ENCODE data around the gene MYBL2. TPM values are rescaled to one million over a fixed set of nuclear protein-coding genes. Genes with fewer than 3 reads are reported as not detected.

The MYBL2 gene
- total and polyA plus RNA-seq, 12 donors: 0.17 to 6.0 (median 1.0) TPM; not detected in 1

DNA sequence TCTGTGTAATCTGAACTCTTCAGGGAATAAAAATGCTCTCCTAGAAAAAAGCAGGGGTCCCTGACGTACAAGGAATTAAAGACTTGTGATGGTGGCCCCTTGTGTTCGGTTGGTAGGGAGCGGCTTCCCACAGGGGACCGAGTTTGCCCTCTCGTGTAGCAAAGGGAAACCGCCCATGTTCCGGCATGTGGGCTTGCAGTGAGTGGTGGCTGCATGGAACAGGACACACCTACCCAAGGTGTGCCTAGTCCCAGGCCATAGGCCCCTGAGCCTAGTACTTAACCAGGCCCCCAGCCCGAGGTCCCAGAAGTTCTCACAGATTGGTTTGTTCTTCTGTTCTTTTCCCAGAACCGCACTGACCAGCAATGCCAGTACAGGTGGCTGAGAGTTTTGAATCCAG lies 15.5 kb downstream of the MYBL2 start:
- 92 to 97% (median 96%) methylated on average over 7 to 9 of the region's 9 CpGs for WGBS, 4 donors
- H3K27me3 ChIP-seq: no peaks in the 10 kb centered on the region
- no peaks in the 10 kb centered on the region for H3K4me1 ChIP-seq (replicated peaks in 1 of 2)
- H3K36me3 ChIP-seq (replicated peaks in 1 of 2): no peaks in the 10 kb centered on the region
- intact Hi-C loops (cut with DNase I): no loop called here
- H3K27ac ChIP-seq: no peak overlapping the region
- DNase-seq: no peak
- H3K9me3 ChIP-seq (replicated peaks in 1 of 3): no peaks in the 10 kb centered on the region
- TF ChIP-seq POLR2A (IDR thresholded peaks at IDR 0.05): no peak
- no peak for TF ChIP-seq CTCF (IDR thresholded peaks at IDR 0.05)
- H3K4me3 ChIP-seq: no peak overlapping the region

GRCh38 chr20:43686820-43687219 lies 19.9 kb downstream of the MYBL2 start:
- intact Hi-C loops (cut with DNase I): no loop called here
- no peak for DNase-seq
- TF ChIP-seq CTCF (IDR thresholded peaks at IDR 0.05) (no peak), POLR2A (IDR thresholded peaks at IDR 0.05) (no peak)
- no peak overlapping the region for H3K4me3 ChIP-seq
- H3K9me3 ChIP-seq (replicated peaks in 1 of 3): no peaks in the 10 kb centered on the region
- H3K36me3 ChIP-seq (replicated peaks in 1 of 2): no peaks in the 10 kb centered on the region
- no peaks in the 10 kb centered on the region for H3K27me3 ChIP-seq
- 90 to 98% (median 95%) methylated on average over 5 to 13 of the region's 13 CpGs for WGBS, 4 donors
- no peaks in the 10 kb centered on the region for H3K4me1 ChIP-seq (replicated peaks in 1 of 2)
- no peak overlapping the region for H3K27ac ChIP-seq

GRCh38 chr20:43689165-43689564 lies 22.3 kb downstream of the MYBL2 start:
- no peaks in the 10 kb centered on the region for H3K4me1 ChIP-seq (replicated peaks in 1 of 2)
- H3K9me3 ChIP-seq (replicated peaks in 1 of 3): no peaks in the 10 kb centered on the region
- no peaks in the 10 kb centered on the region for H3K27me3 ChIP-seq
- no peaks in the 10 kb centered on the region for H3K36me3 ChIP-seq (replicated peaks in 1 of 2)
- H3K27ac ChIP-seq: no peak overlapping the region
- 86 to 98% (median 93%) methylated on average over 4 of the region's 4 CpGs for whole genome bisulfite sequencing, 4 donors
- TF ChIP-seq POLR2A (IDR thresholded peaks at IDR 0.05) (no peak), CTCF (IDR thresholded peaks at IDR 0.05) (no peak)
- intact Hi-C loops (cut with DNase I): no loop called here
- DNase-seq: no peak
- no peak overlapping the region for H3K4me3 ChIP-seq

- intact Hi-C loops (cut with DNase I): loop anchor here (5.0 to 10.0 kb wide), 3 partner anchors 154 to 239 kb away; no protein-coding TSS in a partner anchor
- H3K36me3 ChIP-seq (replicated peaks in 1 of 2): no peaks in the 10 kb centered on the region
- TF ChIP-seq CTCF (IDR thresholded peaks at IDR 0.05) (no peak), POLR2A (IDR thresholded peaks at IDR 0.05) (no peak)
- peak in 6 of 7 donors; percentile 23 to 71 (median 44) for DNase-seq
- no peaks in the 10 kb centered on the region for H3K9me3 ChIP-seq (replicated peaks in 1 of 3)
- no peaks in the 10 kb centered on the region for H3K27me3 ChIP-seq
- 69 to 72% (median 71%) methylated on average over 9 of the region's 9 CpGs for WGBS, 4 donors
- no peak overlapping the region for H3K4me3 ChIP-seq
- H3K4me1 ChIP-seq (replicated peaks in 1 of 2): no peaks in the 10 kb centered on the region
- H3K27ac ChIP-seq: no peak overlapping the region
Measured at GRCh38 chr20:43690943-43691598, 24.2 kb downstream of the MYBL2 start.

Measured in adrenal gland (tissue), 12 donors.